Astrocyte (in vitro differentiated cells and primary cell): ENCODE measurements around the gene TMEM141. TPM values are rescaled to one million over a fixed set of nuclear protein-coding genes. Genes with fewer than 3 reads are reported as not detected.

Source experiments
- DNase-seq: peaks from one replicate; pipeline ENCODE4 v3.0.0-alpha.2; 2010; ENCODE audit warnings: low read depth
- FAIRE-seq: peaks from 2 replicates; lab custom pipeline; 2011; peaks lifted over from hg19 to GRCh38; lab: Jason Lieb, UNC
- H2AFZ ChIP-seq: 2 replicates; pipeline ENCODE4 v1.6.0; 2012; ENCODE audit warnings: low read depth, low read length, inconsistent platforms
- H3K27ac ChIP-seq: 2 replicates; pipeline ENCODE4 v1.5.1; 2011; ENCODE audit warnings: low read depth, low read length, inconsistent platforms
- H3K27me3 ChIP-seq: 2 replicates; pipeline ENCODE4 v1.6.0; 2011; ENCODE audit warnings: low read length, inconsistent platforms; ENCODE audit not compliant: insufficient read depth
- H3K36me3 ChIP-seq: 2 replicates; pipeline ENCODE4 v1.5.1; 2011; ENCODE audit warnings: low read length, inconsistent platforms; ENCODE audit not compliant: insufficient read depth
- H3K4me1 ChIP-seq: 2 replicates; pipeline ENCODE4 v1.5.1; 2011; ENCODE audit warnings: low read length, inconsistent platforms; ENCODE audit not compliant: insufficient read depth
- H3K4me2 ChIP-seq: 2 replicates; pipeline ENCODE4 v1.6.0; 2012; ENCODE audit warnings: low read length, inconsistent platforms
- H3K4me3 ChIP-seq: 2 replicates; pipeline ENCODE4 v1.5.1; 2011; ENCODE audit warnings: low read depth, mild to moderate bottlenecking, low read length, inconsistent platforms; ENCODE audit not compliant: insufficient read depth
- H3K79me2 ChIP-seq: 2 replicates; pipeline ENCODE4 v1.6.0; 2012; ENCODE audit warnings: mild to moderate bottlenecking, low read length, inconsistent platforms; ENCODE audit not compliant: insufficient read depth
- H3K9ac ChIP-seq: 2 replicates; pipeline ENCODE4 v1.6.0; 2012; ENCODE audit warnings: mild to moderate bottlenecking, low read length, inconsistent platforms
- H3K9me3 ChIP-seq: 2 replicates; pipeline ENCODE4 v1.5.1; 2012; ENCODE audit warnings: low read depth, mild to moderate bottlenecking, low read length, inconsistent platforms; ENCODE audit not compliant: insufficient read depth
- H4K20me1 ChIP-seq: 2 replicates; pipeline ENCODE4 v1.6.0; 2012; ENCODE audit warnings: low read length, inconsistent platforms; ENCODE audit not compliant: insufficient read depth
- H3K27ac Mint-ChIP-seq: one replicate; pipeline ENCODE4 v1.8.0; 2021; ENCODE audit warnings: mild to moderate bottlenecking, mixed read lengths; ENCODE audit not compliant: unreplicated experiment
- H3K27me3 Mint-ChIP-seq: one replicate; pipeline ENCODE4 v1.8.0; 2021; ENCODE audit warnings: low read depth, mixed read lengths; ENCODE audit not compliant: unreplicated experiment
- H3K36me3 Mint-ChIP-seq: one replicate; pipeline ENCODE4 v1.8.0; 2021; ENCODE audit warnings: low read depth, mixed read lengths; ENCODE audit not compliant: unreplicated experiment
- H3K4me1 Mint-ChIP-seq: one replicate; pipeline ENCODE4 v1.8.0; 2021; ENCODE audit warnings: low read depth, mixed read lengths; ENCODE audit not compliant: unreplicated experiment
- H3K4me3 Mint-ChIP-seq: one replicate; pipeline ENCODE4 v1.8.0; 2021; ENCODE audit warnings: mild to moderate bottlenecking, moderate library complexity, mixed read lengths; ENCODE audit not compliant: unreplicated experiment
- H3K9me3 Mint-ChIP-seq: one replicate; pipeline ENCODE4 v1.8.0; 2021; ENCODE audit warnings: mild to moderate bottlenecking, mixed read lengths; ENCODE audit not compliant: unreplicated experiment
- CTCF ChIP-seq: IDR thresholded peaks from 2 replicates; pipeline ENCODE4 v1.5.1; 2011; ENCODE audit warnings: low read depth, mild to moderate bottlenecking, inconsistent platforms, low read length, moderate library complexity; ENCODE audit not compliant: insufficient read depth
- EZH2 ChIP-seq: IDR thresholded peaks from 2 replicates; pipeline ENCODE4 v1.6.1; 2012; ENCODE audit warnings: mild to moderate bottlenecking, low read length, inconsistent platforms; ENCODE audit not compliant: insufficient read depth
- total RNA-seq: library from RNA; stranded (reverse); gene quantifications from 2 replicates; pipeline ENCODE4 v1.2.1, GENCODE V29; 2021

TMEM141 gene
- total RNA-seq, 1 donor from 2014 or later = 40.8 TPM

GRCh38 chr9:136824496-136825225, 33.5 kb downstream of the TMEM141 start:
- Histone ChIP-seq H3K4me2 (no peak overlapping the region), H3K27ac (no peak overlapping the region), H3K36me3 (peaks cover 4% of the 10 kb centered on the region), H3K4me3 (no peak overlapping the region), H3K4me1 (peaks cover 12% of the 10 kb centered on the region), H4K20me1 (peaks cover 34% of the 10 kb centered on the region), H3K79me2 (peaks cover 34% of the 10 kb centered on the region), H3K27me3 (no peaks in the 10 kb centered on the region), H3K9me3 (no peaks in the 10 kb centered on the region), H2AFZ (no peak overlapping the region), H3K9ac (no peak overlapping the region)
- Mint-ChIP-seq H3K27me3 (no peaks in the 10 kb centered on the region), H3K9me3 (no peaks in the 10 kb centered on the region), H3K36me3 (peaks cover 6% of the 10 kb centered on the region), H3K4me3 (no peak overlapping the region), H3K27ac (no peak overlapping the region), H3K4me1 (no peaks in the 10 kb centered on the region)
- FAIRE-seq (no peak), DNase-seq (no peak)
- TF ChIP-seq CTCF (no peak), EZH2 (no peak)

GRCh38 chr9:136825295-136826187, 34.4 kb downstream of the TMEM141 start:
- DNase-seq = no peak
- Mint-ChIP-seq H3K27me3 (no peaks in the 10 kb centered on the region), H3K4me1 (no peaks in the 10 kb centered on the region)

More at GRCh38 chr9:136825295-136826187, 34.4 kb downstream of the TMEM141 start:
- Histone ChIP-seq H3K36me3 (peaks cover 4% of the 10 kb centered on the region), H3K4me3 (no peak overlapping the region), H3K27me3 (no peaks in the 10 kb centered on the region), H3K9ac (no peak overlapping the region), H3K4me2 (no peak overlapping the region), H3K9me3 (no peaks in the 10 kb centered on the region), H2AFZ (no peak overlapping the region), H3K27ac (no peak overlapping the region), H3K79me2 (peaks cover 29% of the 10 kb centered on the region), H4K20me1 (peaks cover 32% of the 10 kb centered on the region), H3K4me1 (peaks cover 12% of the 10 kb centered on the region)
- TF ChIP-seq EZH2 = no peak
- TF ChIP-seq CTCF = no peak
- Mint-ChIP-seq H3K9me3 (no peaks in the 10 kb centered on the region), H3K36me3 (peaks cover 6% of the 10 kb centered on the region), H3K27ac (no peak overlapping the region), H3K4me3 (no peak overlapping the region)
- FAIRE-seq = no peak
